ENCODE results near the gene KIF3C. TPM values are rescaled to one million over a fixed set of nuclear protein-coding genes. Genes with fewer than 3 reads are reported as not detected.

The KIF3C gene
- total RNA-seq, 1 donor from 2014 or later, result 29.7 TPM

GRCh38 chr2:25954199-25954752 lies 28.0 kb downstream of the KIF3C start:
- H3K9me3 Mint-ChIP-seq (ENCODE audit: unreplicated experiment), result no peaks in the 10 kb centered on the region
- H3K4me1 Mint-ChIP-seq (ENCODE audit: unreplicated experiment), result no peaks in the 10 kb centered on the region
- no peak overlapping the region for H3K27ac Mint-ChIP-seq (ENCODE audit: unreplicated experiment)
- no peak for TF ChIP-seq CTCF (IDR thresholded peaks at IDR 0.05)
- no peaks in the 10 kb centered on the region for H3K27me3 Mint-ChIP-seq (ENCODE audit: unreplicated experiment)
- no peak for DNase-seq (ENCODE audit: extremely low spot score, unreplicated experiment)
- peaks cover 8% of the 10 kb centered on the region for H3K36me3 Mint-ChIP-seq (ENCODE audit: unreplicated experiment)
- no peak overlapping the region for H3K4me3 Mint-ChIP-seq (ENCODE audit: unreplicated experiment)

GRCh38 chr2:25951071-25951547 lies 31.2 kb downstream of the KIF3C start:
- DNase-seq (ENCODE audit: extremely low spot score, unreplicated experiment), result peak; percentile 90
- H3K27ac Mint-ChIP-seq (ENCODE audit: unreplicated experiment), result no peak overlapping the region
- H3K4me3 Mint-ChIP-seq (ENCODE audit: unreplicated experiment), result no peak overlapping the region
- TF ChIP-seq CTCF (IDR thresholded peaks at IDR 0.05), result peak; percentile 96
- peaks cover 4% of the 10 kb centered on the region for H3K36me3 Mint-ChIP-seq (ENCODE audit: unreplicated experiment)
- no peaks in the 10 kb centered on the region for H3K4me1 Mint-ChIP-seq (ENCODE audit: unreplicated experiment)
- no peaks in the 10 kb centered on the region for H3K27me3 Mint-ChIP-seq (ENCODE audit: unreplicated experiment)
- no peaks in the 10 kb centered on the region for H3K9me3 Mint-ChIP-seq (ENCODE audit: unreplicated experiment)

- H3K27ac Mint-ChIP-seq (ENCODE audit: unreplicated experiment), result no peak overlapping the region
- H3K4me1 Mint-ChIP-seq (ENCODE audit: unreplicated experiment), result no peaks in the 10 kb centered on the region
- no peak for DNase-seq (ENCODE audit: extremely low spot score, unreplicated experiment)
- no peak for TF ChIP-seq CTCF (IDR thresholded peaks at IDR 0.05)
- no peaks in the 10 kb centered on the region for H3K9me3 Mint-ChIP-seq (ENCODE audit: unreplicated experiment)
- no peak overlapping the region for H3K4me3 Mint-ChIP-seq (ENCODE audit: unreplicated experiment)
- H3K27me3 Mint-ChIP-seq (ENCODE audit: unreplicated experiment), result no peaks in the 10 kb centered on the region
- H3K36me3 Mint-ChIP-seq (ENCODE audit: unreplicated experiment), result peaks cover 1% of the 10 kb centered on the region
Observed at GRCh38 chr2:25948437-25948836, 33.9 kb downstream of the KIF3C start.

- TF ChIP-seq CTCF (IDR thresholded peaks at IDR 0.05), result no peak
- Mint-ChIP-seq H3K9me3 (ENCODE audit: unreplicated experiment) (no peaks in the 10 kb centered on the region), H3K27ac (ENCODE audit: unreplicated experiment) (no peak overlapping the region), H3K27me3 (ENCODE audit: unreplicated experiment) (no peaks in the 10 kb centered on the region), H3K4me3 (ENCODE audit: unreplicated experiment) (no peak overlapping the region), H3K4me1 (ENCODE audit: unreplicated experiment) (no peaks in the 10 kb centered on the region), H3K36me3 (ENCODE audit: unreplicated experiment) (peaks cover 18% of the 10 kb centered on the region)
- DNase-seq (ENCODE audit: extremely low spot score, unreplicated experiment), result no peak
Observed at GRCh38 chr2:25941042-25941441, 41.3 kb downstream of the KIF3C start.

GRCh38 chr2:25939257-25939668 lies 43.0 kb downstream of the KIF3C start:
- Mint-ChIP-seq H3K4me1 (ENCODE audit: unreplicated experiment) (no peaks in the 10 kb centered on the region), H3K27me3 (ENCODE audit: unreplicated experiment) (no peaks in the 10 kb centered on the region), H3K4me3 (ENCODE audit: unreplicated experiment) (no peak overlapping the region), H3K27ac (ENCODE audit: unreplicated experiment) (no peak overlapping the region), H3K9me3 (ENCODE audit: unreplicated experiment) (no peaks in the 10 kb centered on the region), H3K36me3 (ENCODE audit: unreplicated experiment) (peaks cover 18% of the 10 kb centered on the region)
- no peak for DNase-seq (ENCODE audit: extremely low spot score, unreplicated experiment)
- no peak for TF ChIP-seq CTCF (IDR thresholded peaks at IDR 0.05)
